ENCODE measurements around the gene CIAPIN1.
"Not testable (repeated sequence)": the region's sequence is repeated elsewhere in the genome, so short reads cannot be mapped to it uniquely, and the experiment has no call there.

The CIAPIN1 gene

DNA sequence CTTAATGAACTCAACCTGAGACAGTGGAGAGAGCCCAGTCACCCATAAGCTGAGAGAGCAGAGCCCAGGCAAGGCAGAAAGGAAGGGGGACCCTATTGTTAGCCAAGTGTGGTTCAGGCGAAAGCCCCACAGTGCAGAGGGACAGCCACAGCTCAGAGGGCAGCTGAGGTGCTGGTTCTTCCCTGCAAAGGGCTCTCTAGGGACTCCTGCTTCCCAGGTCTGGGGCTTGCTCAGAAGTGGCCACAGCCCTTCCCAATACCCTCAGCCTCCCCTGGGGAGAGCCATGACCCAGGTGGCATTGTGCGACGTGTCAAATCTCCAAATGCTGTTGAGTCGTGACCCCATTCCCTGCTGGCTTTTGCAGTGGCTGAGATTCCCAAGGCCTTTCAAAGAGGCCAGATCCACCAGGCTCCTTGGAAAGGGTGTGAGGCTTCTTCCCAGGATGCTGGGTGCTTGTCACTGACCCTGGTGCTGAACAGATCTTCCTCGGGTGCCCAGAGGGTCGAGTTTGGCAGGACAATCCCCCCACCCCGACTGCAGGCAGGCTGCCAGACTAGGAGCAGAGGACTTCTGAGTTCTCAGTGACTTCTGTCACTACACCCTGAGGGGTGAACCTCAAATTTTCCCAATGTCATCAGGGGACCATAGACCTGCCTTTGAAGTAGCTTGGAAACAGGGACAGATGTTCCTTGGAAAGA is 45.1 kb downstream of the CIAPIN1 start:
- TF ChIP-seq, protein P1, sequence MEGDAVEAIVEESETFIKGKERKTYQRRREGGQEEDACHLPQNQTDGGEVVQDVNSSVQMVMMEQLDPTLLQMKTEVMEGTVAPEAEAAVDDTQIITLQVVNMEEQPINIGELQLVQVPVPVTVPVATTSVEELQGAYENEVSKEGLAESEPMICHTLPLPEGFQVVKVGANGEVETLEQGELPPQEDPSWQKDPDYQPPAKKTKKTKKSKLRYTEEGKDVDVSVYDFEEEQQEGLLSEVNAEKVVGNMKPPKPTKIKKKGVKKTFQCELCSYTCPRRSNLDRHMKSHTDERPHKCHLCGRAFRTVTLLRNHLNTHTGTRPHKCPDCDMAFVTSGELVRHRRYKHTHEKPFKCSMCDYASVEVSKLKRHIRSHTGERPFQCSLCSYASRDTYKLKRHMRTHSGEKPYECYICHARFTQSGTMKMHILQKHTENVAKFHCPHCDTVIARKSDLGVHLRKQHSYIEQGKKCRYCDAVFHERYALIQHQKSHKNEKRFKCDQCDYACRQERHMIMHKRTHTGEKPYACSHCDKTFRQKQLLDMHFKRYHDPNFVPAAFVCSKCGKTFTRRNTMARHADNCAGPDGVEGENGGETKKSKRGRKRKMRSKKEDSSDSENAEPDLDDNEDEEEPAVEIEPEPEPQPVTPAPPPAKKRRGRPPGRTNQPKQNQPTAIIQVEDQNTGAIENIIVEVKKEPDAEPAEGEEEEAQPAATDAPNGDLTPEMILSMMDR (IDR thresholded peaks at IDR 0.05; ENCODE audit: low read depth, low read length, missing control alignments): no peak
- in situ Hi-C loops (cut with HindIII; ENCODE audit: low sequenced_read_pairs): no loop called here
- no peak overlapping the region for H3K4me3 ChIP-seq (ENCODE audit: low read depth, low read length)
- DNase-seq (ENCODE audit: low read depth): no peak

DNA sequence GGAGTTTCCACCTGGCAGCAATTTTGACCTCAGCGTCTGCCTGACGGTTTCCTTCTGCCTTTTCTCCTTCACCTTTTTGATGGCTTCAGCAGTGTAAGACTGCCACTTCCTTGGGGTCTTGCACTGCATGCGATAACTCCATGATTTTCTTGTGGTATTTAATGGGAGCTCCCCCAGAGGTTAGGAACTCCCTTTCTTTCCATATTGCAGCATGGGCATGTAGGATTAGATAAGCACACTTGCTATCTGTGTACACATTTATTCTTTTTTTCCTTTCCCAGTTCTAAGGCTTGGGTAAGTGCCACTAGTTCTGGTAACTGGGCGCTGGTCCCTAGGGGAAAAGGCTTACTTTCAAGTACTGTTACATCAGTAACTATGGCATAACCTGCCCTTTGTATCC is 49.7 kb downstream of the CIAPIN1 start:
- in situ Hi-C loops (cut with HindIII; ENCODE audit: low sequenced_read_pairs); H3K4me3 ChIP-seq (ENCODE audit: low read depth, low read length); DNase-seq (ENCODE audit: low read depth): not testable (repeated sequence)

DNA sequence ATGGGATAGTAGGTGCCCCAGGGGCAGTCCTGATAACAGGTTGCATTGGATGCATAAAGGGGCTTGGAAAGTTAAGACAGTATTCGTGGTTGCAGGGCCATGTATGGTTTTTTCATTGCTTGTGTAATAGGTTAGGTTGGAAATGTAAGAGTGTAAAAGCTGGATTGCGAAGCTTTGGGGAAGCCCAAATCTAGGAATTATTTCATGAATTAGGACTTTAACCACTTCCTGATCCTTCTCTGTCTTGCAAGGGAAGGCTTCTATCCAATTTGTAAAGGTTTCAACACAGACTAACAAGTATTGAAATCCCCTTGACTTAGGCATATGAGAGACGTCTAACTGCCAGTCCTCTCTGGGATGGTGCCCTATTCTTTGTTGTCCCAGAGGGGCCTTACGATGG is 50.4 kb downstream of the CIAPIN1 start:
- no peak overlapping the region for H3K4me3 ChIP-seq (ENCODE audit: low read depth, low read length)
- in situ Hi-C loops (cut with HindIII; ENCODE audit: low sequenced_read_pairs): no loop called here
- DNase-seq (ENCODE audit: low read depth): no peak
- TF ChIP-seq, protein P1 (IDR thresholded peaks at IDR 0.05; ENCODE audit: low read depth, low read length, missing control alignments): no peak

DNA sequence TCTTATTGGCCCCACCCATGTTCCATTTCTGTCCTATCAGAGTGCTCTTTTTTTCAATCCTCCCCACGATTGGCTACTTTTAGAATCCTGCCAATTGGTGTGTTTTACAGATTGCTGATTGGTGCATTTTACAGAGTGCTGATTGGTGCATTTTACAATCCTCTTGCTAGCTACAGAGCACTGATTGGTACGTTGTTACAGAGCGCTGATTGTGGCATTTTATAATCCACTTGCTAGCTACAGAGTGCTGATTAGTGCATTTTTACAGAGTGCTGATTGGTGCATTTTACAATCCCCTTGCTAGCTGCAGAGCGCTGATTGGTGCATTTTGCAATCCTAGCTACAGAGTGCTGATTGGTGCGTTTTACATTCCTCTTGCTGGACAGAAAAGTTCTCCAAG is 52.2 kb downstream of the CIAPIN1 start:
- no peak for DNase-seq (ENCODE audit: low read depth)
- in situ Hi-C loops (cut with HindIII; ENCODE audit: low sequenced_read_pairs): no loop called here
- H3K4me3 ChIP-seq (ENCODE audit: low read depth, low read length): no peak overlapping the region
- TF ChIP-seq, protein P1 (IDR thresholded peaks at IDR 0.05; ENCODE audit: low read depth, low read length, missing control alignments): no peak

DNA sequence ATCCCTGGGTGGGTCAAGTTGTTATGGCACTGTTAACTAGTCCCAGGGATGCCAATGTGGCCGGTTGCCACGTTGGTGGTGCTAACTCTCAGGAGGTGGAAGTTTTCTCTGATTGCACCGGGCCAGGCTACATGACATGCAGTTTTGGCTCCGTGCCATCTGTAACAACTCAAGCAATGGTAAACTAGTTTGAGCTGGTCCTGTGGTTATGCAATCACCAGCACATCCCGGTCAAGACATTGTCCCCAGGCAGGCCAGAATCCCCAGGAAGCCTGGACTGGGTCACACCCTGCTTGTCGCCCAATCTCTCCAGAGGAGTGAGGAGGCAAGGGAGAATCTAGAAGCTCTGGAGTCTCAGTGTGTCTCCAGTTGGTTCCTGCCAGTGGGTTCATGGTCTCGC is 52.7 kb downstream of the CIAPIN1 start:
- TF ChIP-seq, protein P1 (IDR thresholded peaks at IDR 0.05; ENCODE audit: low read depth, low read length, missing control alignments): no peak
- in situ Hi-C loops (cut with HindIII; ENCODE audit: low sequenced_read_pairs): no loop called here
- no peak for DNase-seq (ENCODE audit: low read depth)
- H3K4me3 ChIP-seq (ENCODE audit: low read depth, low read length): no peak overlapping the region

DNA sequence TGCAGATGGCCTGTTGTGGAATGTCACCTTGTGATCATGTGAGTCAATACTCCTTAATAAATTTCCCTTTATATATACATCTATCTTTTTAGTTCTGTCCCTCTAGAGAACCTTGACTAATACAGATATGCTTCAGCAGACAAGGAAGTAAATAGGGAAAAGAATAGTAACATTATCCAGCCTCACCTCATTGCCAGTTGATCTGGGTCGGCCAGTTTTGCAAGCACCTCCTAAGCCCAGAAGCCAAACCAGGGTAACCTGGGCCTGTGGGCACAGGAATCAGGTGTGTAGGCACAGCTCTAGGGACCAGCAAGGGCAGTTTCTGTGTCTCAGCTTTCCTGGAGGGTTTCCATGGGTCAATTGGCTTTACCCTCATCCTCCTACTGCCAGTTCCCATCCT is 54.5 kb downstream of the CIAPIN1 start:
- H3K4me3 ChIP-seq (ENCODE audit: low read depth, low read length): no peak overlapping the region
- DNase-seq (ENCODE audit: low read depth): no peak
- in situ Hi-C loops (cut with HindIII; ENCODE audit: low sequenced_read_pairs): no loop called here
- TF ChIP-seq, protein P1 (IDR thresholded peaks at IDR 0.05; ENCODE audit: low read depth, low read length, missing control alignments): no peak

DNA sequence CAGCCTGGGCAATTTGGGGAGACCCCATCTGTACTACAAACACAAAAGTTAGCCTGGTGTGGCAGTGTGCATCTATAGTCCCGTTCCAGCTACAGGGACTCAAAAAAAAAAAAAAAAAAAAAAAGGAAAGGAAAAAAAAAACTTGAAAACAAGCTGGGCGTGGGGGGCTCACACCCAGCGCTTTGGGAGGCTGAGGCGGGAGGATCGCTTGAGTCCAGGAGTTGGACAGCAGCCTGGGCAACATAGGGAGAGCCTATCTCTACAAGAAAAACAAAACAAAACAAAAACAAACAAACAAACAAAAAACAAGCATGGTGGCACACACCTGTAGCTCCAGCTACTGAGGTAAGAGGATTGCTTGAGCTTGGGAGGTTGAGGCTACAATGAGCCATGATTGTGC is 55.5 kb downstream of the CIAPIN1 start:
- TF ChIP-seq, protein P1 (IDR thresholded peaks at IDR 0.05; ENCODE audit: low read depth, low read length, missing control alignments): no peak
- no peak for DNase-seq (ENCODE audit: low read depth)

More for the DNA sequence above, 55.5 kb downstream of the CIAPIN1 start:
- H3K4me3 ChIP-seq (ENCODE audit: low read depth, low read length): no peak overlapping the region
- in situ Hi-C loops (cut with HindIII; ENCODE audit: low sequenced_read_pairs): no loop called here

Data from astrocyte of the cerebellum (primary cell).